Activated naive CD4-positive, alpha-beta T cell (primary cell): ENCODE measurements around the gene ZNF433.
A peak's percentile ranks its signal among the peaks of the same experiment; 100 is the strongest.

Source experiments
- DNase-seq, 4 experiments: peaks; one replicate each; lab custom pipeline; 2025; lab: John Stamatoyannopoulos, UW

The ZNF433 gene

DNA sequence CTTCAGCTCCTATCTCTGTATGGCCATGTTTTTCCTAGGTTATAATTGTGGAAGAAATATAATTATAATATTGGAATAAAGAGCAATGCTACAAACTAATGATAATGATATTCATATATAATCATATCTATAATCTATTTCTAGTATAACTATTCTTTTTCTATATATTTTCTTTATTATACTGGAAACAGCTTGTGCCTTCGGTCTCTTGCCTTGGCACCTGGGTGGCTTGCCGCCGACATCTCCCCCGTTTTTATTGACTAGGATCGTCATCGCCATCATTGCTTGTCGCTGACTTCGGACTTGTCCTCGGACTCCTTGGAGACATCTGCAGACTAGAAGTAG, 46.4 kb downstream of the ZNF433 start:
- DNase-seq: no peak

- peak; percentile 64 to 86 (median 80) for DNase-seq
These were observed 47.8 kb downstream of the ZNF433 start for GRCh38 chr19:11987405-11988281.

DNA sequence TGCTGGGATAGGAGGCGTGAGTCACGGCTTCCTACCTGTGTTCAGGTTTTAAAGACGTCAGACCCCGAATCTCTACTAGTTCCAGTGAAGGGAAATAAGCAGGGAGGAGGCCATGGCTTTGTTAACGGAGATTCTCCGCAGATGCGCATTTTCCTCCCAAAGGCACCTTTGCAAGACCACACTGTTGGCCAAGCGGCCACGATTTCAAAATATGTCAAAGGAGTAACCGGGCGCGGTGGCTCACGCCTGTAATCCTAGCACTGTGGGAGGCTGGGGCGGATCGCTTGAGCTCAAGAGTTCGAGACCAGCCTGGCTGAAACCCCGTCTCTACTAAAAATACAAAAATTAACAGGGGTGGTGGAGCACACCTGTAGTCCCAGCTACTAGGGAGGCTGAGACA, 48.7 kb downstream of the ZNF433 start:
- no peak for DNase-seq

DNA sequence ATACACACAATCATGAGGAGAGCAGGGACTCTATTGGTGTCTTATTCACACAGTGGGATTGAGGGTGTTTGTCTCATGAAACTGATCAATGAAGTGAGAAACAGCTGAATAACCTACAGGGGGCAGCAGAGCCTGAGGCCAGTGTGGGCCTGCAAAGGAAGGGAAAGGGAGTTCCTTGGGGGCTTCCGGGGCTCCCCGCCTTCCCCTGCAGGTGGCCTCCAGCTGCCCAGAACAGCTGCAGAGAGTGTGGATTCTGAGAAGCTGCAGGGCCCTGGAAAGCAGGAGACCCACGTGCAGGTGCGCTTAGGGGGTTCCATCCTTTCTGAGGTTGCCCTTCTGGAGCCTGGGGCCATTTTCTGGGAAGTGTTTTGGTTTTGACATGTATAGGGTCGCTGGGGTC, 50.5 kb downstream of the ZNF433 start:
- no peak for DNase-seq

DNA sequence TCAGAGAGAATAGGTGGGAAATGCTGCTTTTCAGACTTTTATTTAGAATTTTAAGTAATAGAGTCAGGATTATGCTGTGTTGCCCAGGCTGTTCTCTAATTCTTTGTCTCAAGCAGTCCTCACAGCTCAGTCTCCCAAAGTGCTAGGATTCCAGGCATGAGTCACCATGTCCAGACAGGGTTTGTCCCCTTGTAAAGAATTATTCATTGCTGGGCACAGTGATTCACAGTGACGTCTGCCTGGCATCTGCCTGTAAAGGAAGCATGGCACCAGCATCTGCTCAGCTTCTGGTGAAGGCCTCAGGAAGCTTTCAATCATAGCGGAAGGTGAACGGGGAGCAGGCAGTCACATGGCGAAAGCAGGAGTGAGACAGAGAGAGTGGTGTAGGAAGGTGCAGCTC, 53.0 kb downstream of the ZNF433 start:
- DNase-seq: no peak

DNA sequence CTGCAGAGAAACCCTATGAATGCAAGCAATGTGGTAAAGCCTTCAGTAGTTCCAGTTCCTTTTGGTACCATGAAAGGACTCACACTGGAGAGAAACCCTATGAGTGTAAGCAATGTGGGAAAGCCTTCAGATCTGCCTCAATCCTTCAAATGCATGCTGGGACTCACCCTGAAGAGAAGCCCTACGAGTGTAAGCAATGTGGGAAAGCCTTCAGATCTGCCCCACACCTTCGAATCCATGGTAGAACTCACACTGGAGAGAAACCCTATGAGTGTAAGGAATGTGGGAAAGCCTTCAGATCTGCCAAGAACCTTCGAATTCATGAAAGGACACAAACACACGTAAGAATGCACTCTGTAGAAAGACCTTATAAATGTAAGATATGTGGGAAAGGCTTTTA, 56.0 kb downstream of the ZNF433 start:
- DNase-seq: no peak

DNA sequence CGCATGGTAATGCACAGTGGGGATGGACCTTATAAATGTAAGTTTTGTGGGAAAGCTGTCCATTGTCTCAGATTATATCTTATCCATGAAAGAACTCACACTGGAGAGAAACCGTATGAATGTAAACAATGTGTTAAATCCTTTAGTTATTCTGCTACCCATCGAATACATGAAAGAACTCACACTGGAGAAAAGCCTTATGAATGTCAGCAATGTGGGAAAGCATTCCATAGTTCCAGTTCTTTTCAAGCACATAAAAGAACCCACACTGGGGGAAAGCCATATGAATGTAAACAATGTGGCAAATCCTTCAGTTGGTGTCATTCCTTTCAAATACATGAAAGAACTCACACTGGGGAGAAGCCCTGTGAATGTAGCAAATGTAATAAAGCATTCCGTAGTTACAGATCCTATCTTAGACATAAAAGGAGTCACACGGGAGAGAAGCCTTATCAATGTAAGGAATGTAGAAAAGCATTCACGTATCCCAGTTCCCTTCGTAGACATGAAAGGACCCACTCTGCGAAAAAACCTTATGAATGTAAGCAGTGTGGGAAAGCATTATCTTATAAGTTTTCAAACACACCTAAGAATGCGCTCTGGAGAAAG, 56.9 kb downstream of the ZNF433 start:
- DNase-seq: no peak

- no peak for DNase-seq
These were observed 62.3 kb downstream of the ZNF433 start for GRCh38 chr19:11973019-11973810.

GRCh38 chr19:11971041-11971440, 64.4 kb downstream of the ZNF433 start:
- DNase-seq: no peak

DNA sequence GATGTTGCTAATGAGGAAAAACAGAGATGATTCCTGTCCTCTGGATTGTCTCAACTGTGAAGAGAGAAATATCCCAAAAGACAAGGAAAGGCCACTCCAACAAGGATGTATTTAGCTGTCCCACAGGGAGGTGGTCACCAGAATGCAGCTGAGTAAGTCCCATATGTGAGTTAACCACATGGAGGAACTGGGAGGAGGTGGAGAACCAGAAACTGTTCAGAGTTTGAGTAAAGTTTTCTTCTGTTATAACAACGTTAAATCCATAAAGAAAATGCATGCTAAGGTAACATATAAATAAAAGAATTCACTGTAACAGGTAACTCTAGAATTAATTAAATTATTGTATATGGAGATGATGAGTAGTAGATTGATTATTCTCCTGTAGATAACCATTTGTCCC, 65.3 kb downstream of the ZNF433 start:
- no peak for DNase-seq

DNA sequence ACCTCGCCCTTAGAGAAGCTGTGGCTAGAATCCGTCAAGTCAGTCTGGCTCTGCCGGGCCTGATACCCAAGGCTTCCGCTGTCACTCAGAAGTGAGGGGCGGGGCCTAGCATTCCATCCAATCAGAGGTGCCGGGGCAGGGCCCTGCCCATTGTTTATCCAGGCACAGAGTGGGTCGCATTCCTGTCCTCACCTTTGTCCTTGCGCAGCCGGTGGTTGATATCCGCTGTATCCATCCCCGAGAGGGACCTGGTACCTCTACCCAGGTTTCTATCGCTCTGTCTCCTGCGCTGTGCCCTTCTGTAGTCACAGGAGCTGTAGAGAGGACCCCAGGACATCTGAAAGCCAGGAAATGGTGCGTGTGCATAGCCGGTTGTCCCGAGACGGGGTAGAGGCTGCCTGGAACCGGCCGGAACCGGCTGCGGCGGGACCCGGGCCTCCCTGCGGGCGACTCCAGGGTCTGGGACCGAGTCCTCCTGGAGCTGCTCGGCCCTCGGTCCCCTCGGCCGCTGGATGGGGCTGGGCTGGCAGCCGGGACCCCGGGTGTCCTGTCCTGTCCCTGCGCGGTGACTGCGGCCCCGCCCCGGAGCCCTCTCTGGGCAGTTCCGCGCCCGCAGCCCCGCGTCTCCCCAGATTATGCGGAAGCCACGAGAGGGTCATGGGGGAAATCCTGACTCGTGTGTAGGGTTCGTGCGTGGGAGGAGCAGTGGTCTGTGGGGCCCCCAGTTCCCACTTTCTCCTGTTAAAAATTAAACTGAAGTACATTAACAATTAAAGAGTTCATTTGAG, 70.4 kb downstream of the ZNF433 start, which contains the start of gene ZNF763:
TSS of gene ZNF763 (plus strand) at position 183 of the 788 bp plus-strand sequence. CDS start at position 352, 169 bp downstream.
- peak; percentile 43 to 84 (median 64) for DNase-seq
